Natural killer cell treated with Interleukin-12 subunit alpha and Interleukin-12 subunit beta and Interleukin-15 and Interleukin-18, amount 100 ng/mL, for 72 hours (primary cell): ENCODE results near the gene MARCHF2. TPM values are rescaled to one million over a fixed set of nuclear protein-coding genes. Genes with fewer than 3 reads are reported as not detected.
A peak's percentile ranks its signal among the peaks of the same experiment; 100 is the strongest.

ENCODE experiments used
- ATAC-seq, 2 donors: fragments of 150-1000 bp; cut with Tn5 transposase in 1 of 2; sonication (Bioruptor Pico), chemical (Tn5 transposase) in 1 of 2; 2 replicates each; pipeline ENCODE4 v1.10.0; 2021
- DNase-seq: peaks from one replicate; pipeline ENCODE4 v3.0.0; 2022; ENCODE audit warnings: low spot score
- H3K27ac Mint-ChIP-seq, 2 donors: 1 replicate in 1 of 2; 2 replicates in 1 of 2; pipeline ENCODE4 v1.8.0; 2022; ENCODE audit warnings: mixed read lengths in 2 of 2, mild to moderate bottlenecking in 1 of 2, moderate library complexity in 1 of 2
- H3K27me3 Mint-ChIP-seq, 2 donors: 1 replicate in 1 of 2; 2 replicates in 1 of 2; pipeline ENCODE4 v1.8.0; 2022; ENCODE audit warnings: mixed read lengths in 2 of 2
- H3K36me3 Mint-ChIP-seq: one replicate; pipeline ENCODE4 v1.8.0; 2022; ENCODE audit warnings: mixed read lengths
- H3K4me1 Mint-ChIP-seq, 2 donors: 1 replicate in 1 of 2; 2 replicates in 1 of 2; pipeline ENCODE4 v1.8.0; 2022; ENCODE audit warnings: low read depth in 2 of 2, mixed read lengths in 2 of 2, mild to moderate bottlenecking in 1 of 2
- H3K4me3 Mint-ChIP-seq: one replicate; pipeline ENCODE4 v1.8.0; 2022; ENCODE audit warnings: mixed read lengths
- H3K9me3 Mint-ChIP-seq: 2 replicates; pipeline ENCODE4 v1.8.0; 2022; ENCODE audit warnings: mixed read lengths
- total RNA-seq, 2 donors: library from RNA; stranded (reverse); gene quantifications; one replicate each; pipeline ENCODE4 v1.2.3, GENCODE V29; 2022

Gene MARCHF2
- total RNA-seq, 2 donors from 2014 or later: 13.7 to 17.0 TPM

DNA sequence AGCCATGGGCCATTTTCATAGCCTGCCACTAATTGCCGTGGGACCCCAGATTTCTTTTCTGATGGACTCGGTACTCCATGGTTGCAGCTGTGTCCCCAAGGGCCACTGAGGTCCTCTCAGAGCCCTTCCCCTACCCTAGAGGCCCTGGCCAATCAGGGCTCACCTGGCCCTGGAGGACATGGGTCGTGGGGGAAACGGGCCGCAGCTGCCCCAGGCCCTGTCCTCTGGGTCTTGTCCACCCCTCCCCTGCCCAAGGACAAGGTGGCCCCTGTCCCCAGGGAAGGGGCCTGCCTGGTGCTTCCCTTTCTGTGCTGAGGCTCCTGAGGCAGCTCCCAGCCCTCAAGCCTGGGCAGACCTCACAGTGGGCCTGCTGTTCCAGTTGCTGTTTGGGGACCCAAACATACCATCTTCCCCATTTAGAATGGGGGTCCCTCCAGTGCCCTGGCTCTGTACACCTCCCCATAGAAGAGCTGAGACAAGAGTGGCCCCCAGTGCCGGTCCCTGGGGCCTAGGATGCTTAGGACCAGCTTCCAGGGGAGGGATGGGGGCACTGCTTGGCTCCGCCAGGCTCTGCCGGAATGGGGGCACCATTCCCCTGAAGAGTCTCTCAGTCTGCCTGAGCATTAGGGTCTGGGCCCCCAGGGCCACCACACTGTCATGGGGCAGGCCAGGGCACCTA lies 19.8 kb upstream of the MARCHF2 start:
- Mint-ChIP-seq H3K4me1 (peaks cover 20 to 34% of the 10 kb centered on the region in 2 donors), H3K9me3 (no peaks in the 10 kb centered on the region), H3K27me3 (no peaks in the 10 kb centered on the region), H3K27ac (peak overlapping the region in 1 of 2 donors; percentile 39), H3K4me3 (peak overlapping the region; percentile 33), H3K36me3 (no peaks in the 10 kb centered on the region)
- DNase-seq (no peak), ATAC-seq (no peak)

DNA sequence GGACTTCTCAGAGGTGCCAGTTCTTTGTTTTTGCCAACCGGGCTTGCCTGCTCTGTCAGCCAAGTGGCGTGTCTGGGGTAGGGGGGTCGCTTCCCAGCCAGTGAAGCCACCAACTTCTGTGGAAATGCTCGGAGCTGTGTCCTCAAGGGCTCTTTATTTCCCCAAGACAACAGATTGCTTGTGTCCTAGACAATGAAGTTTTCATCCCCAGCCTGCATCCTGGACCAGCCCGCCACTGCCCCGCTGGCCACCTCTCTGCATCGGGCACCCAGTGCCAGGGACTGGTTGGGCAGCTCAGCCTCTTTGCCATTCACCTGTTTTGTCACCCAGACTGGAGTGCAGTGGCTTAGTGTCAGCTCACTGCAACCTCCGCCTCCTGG lies 19.2 kb upstream of the MARCHF2 start:
- no peaks in the 10 kb centered on the region for H3K27me3 Mint-ChIP-seq
- peaks cover 20 to 34% of the 10 kb centered on the region in 2 donors for H3K4me1 Mint-ChIP-seq
- no peak overlapping the region for H3K27ac Mint-ChIP-seq
- ATAC-seq (no peak), DNase-seq (no peak)
- H3K4me3 Mint-ChIP-seq: no peak overlapping the region
- no peaks in the 10 kb centered on the region for H3K9me3 Mint-ChIP-seq
- H3K36me3 Mint-ChIP-seq: no peaks in the 10 kb centered on the region

DNA sequence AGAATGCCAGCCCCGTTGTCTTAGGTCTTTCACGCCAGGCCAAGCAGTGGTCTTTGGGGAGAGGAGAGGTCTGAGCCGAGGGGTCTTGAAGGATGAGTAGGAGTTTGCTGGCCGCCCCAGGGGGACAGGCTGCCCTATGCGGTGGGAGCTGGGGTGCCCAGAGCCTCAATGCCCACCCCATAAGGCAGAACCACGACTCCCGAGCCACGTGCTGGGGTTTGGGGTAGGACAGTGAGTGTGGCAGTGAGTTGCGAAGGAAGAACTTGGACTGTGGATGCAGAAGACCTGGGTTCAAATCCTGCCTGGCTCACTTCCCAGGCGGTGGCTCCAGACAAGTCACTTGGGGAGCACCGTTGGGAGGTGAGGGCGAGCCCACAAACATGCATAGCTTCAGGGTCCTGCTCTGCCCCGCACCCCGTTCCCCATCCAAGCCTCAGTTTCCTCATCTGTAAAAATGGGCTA lies 17.5 kb upstream of the MARCHF2 start:
- no peak for DNase-seq
- Mint-ChIP-seq H3K4me3 (no peak overlapping the region), H3K4me1 (peaks cover 20 to 37% of the 10 kb centered on the region in 2 donors), H3K9me3 (no peaks in the 10 kb centered on the region), H3K27me3 (no peaks in the 10 kb centered on the region), H3K36me3 (no peaks in the 10 kb centered on the region), H3K27ac (no peak overlapping the region)
- ATAC-seq: no peak

DNA sequence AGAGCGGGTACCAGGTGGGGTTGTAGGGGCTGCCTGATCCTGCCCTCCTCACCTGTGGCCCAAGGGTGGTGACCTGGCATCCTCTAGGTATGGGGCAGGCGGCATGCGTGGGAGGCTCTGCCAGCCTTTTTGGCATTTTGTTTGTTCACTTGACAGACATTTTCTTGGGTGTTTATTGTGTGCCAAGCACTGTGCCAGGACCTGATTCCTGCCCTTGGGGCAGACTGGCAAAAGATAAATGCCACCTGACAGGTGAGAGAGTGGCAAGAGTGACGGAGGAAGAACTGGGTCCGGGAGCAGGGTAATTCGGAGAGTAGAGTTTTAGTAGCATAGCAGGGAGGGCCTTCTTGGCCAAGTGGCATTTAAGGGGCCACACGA lies 16.9 kb upstream of the MARCHF2 start:
- Mint-ChIP-seq H3K27me3 (no peaks in the 10 kb centered on the region), H3K9me3 (no peaks in the 10 kb centered on the region), H3K36me3 (no peaks in the 10 kb centered on the region), H3K27ac (no peak overlapping the region), H3K4me3 (no peak overlapping the region), H3K4me1 (peaks cover 20 to 32% of the 10 kb centered on the region in 2 donors)
- DNase-seq (no peak), ATAC-seq (no peak)

DNA sequence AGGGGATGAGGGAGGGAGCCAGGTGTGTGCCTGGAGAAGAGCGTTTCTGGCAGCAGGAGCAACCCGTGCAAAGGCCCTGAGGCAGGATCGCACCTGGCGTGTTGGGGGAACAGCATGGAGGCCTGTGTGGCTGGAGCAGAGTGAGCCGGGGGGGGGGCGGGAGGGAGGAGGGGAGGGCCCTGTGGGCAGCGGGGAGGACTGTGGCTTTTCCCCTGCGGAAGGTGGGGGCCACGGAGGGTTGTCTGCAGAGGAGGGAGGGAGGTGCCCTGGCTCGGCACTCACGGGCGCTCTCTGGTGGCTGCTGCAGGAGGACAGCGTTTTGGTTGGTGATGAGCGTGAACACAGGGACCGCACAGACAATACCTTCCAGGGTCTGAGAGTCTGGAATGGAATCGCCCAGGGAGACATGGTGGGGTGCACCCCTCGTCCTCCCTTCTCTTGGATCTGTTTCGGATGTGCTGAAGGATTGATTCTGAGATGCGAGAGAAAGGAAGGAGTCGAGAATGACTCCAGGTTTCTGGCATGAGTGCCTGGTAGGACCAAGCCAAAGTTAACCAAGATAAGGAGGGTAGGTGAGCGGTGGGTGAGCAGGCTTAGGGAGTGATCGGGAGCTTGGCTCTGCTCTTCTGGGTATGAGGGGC lies 16.4 kb upstream of the MARCHF2 start:
- no peaks in the 10 kb centered on the region for H3K27me3 Mint-ChIP-seq
- H3K27ac Mint-ChIP-seq: peak overlapping the region; percentile 65 to 91
- peaks cover 20 to 30% of the 10 kb centered on the region in 2 donors for H3K4me1 Mint-ChIP-seq
- no peak overlapping the region for H3K4me3 Mint-ChIP-seq
- H3K9me3 Mint-ChIP-seq: no peaks in the 10 kb centered on the region
- no peaks in the 10 kb centered on the region for H3K36me3 Mint-ChIP-seq
- ATAC-seq (peak; percentile 72 to 86), DNase-seq (peak; percentile 79)

DNA sequence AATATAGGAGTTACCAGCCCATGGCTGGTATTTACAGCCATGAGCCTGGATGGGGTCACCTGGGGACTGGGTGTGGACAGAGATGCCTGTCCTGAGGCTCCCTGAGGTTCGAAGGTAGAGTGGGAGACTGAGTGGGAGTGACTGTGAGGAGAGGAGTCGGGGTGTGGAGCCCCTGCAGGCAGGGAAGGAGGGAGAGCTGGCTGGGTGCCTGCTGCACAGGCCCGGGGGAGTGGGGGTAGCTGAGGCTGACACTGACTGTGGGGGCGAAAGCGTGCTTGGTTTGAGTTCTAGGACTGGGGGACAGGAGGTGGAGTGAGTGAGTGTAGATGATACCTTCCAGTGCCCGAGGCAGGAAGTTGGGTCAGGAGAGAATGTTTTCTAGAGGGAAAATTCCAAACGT lies 15.8 kb upstream of the MARCHF2 start:
- Mint-ChIP-seq H3K36me3 (no peaks in the 10 kb centered on the region), H3K4me3 (no peak overlapping the region), H3K27ac (peak overlapping the region; percentile 65 to 91), H3K9me3 (no peaks in the 10 kb centered on the region), H3K4me1 (peaks cover 20 to 24% of the 10 kb centered on the region in 2 donors), H3K27me3 (no peaks in the 10 kb centered on the region)
- DNase-seq (no peak), ATAC-seq (no peak)

DNA sequence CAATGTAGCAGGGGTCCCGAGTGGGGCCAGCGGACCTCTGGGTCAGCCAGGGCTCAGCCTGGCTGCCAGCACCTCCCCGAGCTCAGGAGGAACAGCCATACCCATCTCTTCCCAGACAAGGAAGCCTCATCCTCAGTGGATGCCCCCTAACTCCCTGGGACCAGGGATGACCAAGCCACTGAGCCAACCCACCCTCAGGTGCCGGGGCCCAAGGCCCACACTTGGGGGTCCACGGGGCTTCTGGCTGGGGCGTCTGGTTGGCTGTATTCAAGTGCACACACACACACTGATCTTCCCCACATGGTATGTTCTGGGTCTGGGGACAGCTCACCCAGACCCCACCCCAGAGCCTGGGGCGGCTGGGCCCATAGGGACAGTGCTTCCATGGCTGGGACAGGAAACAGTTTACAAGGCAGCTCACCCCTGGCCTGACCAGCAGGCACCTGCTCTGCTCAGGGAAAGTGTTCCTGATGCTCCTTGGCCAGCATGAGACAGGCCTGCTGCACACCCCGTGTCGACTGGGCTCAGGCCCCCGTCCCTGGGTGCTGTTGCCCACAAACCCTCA lies 15.3 kb upstream of the MARCHF2 start:
- DNase-seq (no peak), ATAC-seq (no peak)
- Mint-ChIP-seq H3K4me1 (peaks cover 20 to 22% of the 10 kb centered on the region in 2 donors), H3K4me3 (no peak overlapping the region), H3K9me3 (no peaks in the 10 kb centered on the region), H3K27me3 (no peaks in the 10 kb centered on the region), H3K36me3 (no peaks in the 10 kb centered on the region), H3K27ac (peak overlapping the region in 1 of 2 donors; percentile 91)

DNA sequence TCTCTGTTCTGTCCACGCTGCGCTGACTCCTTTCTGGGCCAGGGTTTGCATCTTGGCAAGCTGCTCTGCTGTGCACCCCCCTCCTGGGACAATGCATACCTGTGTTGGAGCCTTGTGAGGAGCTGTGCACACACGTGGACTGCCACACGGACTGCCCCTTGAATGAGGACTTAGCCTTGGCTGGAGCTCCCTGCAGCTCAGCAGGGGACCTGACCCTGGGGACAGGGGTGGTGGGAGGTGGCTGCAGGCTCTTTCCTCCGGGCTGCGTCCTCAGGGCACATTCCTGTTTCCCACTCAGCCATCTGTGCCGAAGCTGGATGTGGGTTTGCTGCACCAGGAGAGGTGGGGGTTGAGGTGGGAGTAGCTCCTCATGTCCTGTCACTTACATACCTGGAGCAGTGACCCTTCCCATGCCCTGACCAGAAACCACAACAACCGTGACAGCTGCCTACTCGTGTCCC lies 14.8 kb upstream of the MARCHF2 start:
- Mint-ChIP-seq H3K27me3 (no peaks in the 10 kb centered on the region), H3K4me1 (peaks cover 16 to 18% of the 10 kb centered on the region in 2 donors), H3K4me3 (no peak overlapping the region), H3K36me3 (no peaks in the 10 kb centered on the region), H3K27ac (no peak overlapping the region), H3K9me3 (no peaks in the 10 kb centered on the region)
- DNase-seq (no peak), ATAC-seq (no peak)

DNA sequence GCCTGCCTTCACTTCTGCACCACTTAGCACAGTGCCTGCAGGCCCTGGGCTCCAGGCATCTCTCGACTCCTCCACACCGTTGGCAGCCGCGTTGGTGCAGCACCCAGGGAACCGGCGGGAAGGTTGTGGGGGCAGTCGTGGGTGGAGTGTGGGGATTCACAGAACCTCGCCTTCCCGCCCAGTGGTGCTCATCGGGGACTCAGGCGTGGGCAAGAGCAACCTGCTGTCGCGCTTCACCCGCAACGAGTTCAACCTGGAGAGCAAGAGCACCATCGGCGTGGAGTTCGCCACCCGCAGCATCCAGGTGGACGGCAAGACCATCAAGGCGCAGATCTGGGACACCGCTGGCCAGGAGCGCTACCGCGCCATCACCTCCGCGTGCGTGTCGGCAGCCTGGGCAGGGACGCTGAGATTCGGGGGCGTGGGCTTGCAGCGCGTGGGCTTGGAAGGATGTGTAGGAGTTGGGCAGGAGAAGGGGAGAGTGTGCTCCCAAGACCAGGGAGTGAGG lies 13.4 kb upstream of the MARCHF2 start:
- H3K36me3 Mint-ChIP-seq: no peaks in the 10 kb centered on the region
- H3K27me3 Mint-ChIP-seq: no peaks in the 10 kb centered on the region
- peaks cover 16 to 18% of the 10 kb centered on the region in 2 donors for H3K4me1 Mint-ChIP-seq
- H3K9me3 Mint-ChIP-seq: no peaks in the 10 kb centered on the region
- no peak overlapping the region for H3K27ac Mint-ChIP-seq
- ATAC-seq (no peak), DNase-seq (no peak)
- H3K4me3 Mint-ChIP-seq: no peak overlapping the region

DNA sequence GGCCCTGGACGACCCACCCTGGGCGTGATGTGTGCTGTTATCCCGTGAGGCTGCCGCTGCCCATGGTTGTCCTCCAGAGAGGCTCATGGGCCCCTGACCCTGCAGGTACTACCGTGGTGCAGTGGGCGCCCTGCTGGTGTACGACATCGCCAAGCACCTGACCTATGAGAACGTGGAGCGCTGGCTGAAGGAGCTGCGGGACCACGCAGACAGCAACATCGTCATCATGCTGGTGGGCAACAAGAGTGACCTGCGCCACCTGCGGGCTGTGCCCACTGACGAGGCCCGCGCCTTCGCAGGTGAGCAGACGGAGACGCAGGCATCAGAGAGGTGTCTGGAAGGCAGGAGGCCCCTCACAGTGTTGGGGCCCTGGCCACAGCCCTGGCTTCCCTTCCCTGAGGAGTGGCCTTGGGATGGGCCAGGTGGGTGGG lies 11.1 kb upstream of the MARCHF2 start:
- peaks cover 5 to 8% of the 10 kb centered on the region in 2 donors for H3K4me1 Mint-ChIP-seq
- no peak for DNase-seq
- no peaks in the 10 kb centered on the region for H3K27me3 Mint-ChIP-seq
- H3K27ac Mint-ChIP-seq: no peak overlapping the region
- H3K4me3 Mint-ChIP-seq: no peak overlapping the region
- no peaks in the 10 kb centered on the region for H3K9me3 Mint-ChIP-seq
- no peaks in the 10 kb centered on the region for H3K36me3 Mint-ChIP-seq
- no peak for ATAC-seq

DNA sequence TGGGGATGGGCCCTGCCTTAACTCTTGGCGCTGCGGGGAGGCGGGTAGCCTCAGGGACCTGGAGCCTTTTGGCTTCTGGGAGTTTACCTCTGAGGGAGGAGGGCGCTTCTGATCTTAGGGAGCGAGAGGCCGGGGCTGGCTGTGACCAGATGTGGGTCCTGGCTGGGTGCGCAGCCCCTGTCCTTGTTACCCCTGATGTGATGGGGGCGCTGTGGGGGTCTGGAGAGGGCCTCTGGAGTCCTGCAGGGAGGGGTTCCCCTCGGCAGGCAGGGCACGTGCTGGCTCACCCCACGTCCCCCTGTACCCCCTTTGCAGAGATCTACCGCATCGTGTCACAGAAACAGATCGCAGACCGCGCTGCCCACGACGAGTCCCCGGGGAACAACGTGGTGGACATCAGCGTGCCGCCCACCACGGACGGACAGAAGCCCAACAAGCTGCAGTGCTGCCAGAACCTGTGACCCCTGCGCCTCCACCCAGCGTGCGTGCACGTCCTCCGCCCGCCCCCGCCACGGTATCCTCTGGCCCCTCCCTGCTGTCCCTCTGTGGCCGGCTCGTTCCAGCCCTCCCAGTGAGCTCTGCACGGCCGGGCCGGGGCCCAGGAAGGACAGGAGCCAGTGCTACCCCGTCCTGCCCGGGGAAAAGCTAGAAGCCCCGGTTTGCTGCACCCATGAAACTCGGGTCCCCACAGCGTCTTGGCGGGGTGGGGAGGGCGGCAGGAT lies 9.8 kb upstream of the MARCHF2 start:
- Mint-ChIP-seq H3K9me3 (no peaks in the 10 kb centered on the region), H3K4me1 (peaks cover 0 to 3% of the 10 kb centered on the region in 2 donors), H3K27ac (no peak overlapping the region), H3K4me3 (no peak overlapping the region), H3K36me3 (no peaks in the 10 kb centered on the region), H3K27me3 (no peaks in the 10 kb centered on the region)
- DNase-seq (no peak), ATAC-seq (no peak)

DNA sequence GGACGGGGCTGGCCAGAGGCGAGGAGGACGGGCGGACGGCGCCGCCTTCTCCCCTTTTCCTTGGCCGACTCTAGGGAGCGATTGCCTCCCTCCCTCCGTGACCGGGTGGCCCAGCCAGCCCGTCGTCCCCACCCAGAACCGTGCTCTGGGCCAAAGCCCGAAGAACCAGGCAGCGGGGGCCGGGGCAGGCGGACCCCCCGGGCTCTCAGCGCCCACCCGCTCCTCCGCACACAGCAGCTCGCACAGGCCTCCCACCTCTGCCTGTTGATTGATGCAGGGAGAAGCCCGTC lies 9.3 kb upstream of the MARCHF2 start:
- DNase-seq (no peak), ATAC-seq (no peak)
- H3K27me3 Mint-ChIP-seq: no peaks in the 10 kb centered on the region
- no peaks in the 10 kb centered on the region for H3K9me3 Mint-ChIP-seq
- H3K36me3 Mint-ChIP-seq: no peaks in the 10 kb centered on the region
- no peak overlapping the region for H3K27ac Mint-ChIP-seq
- H3K4me1 Mint-ChIP-seq: peaks cover 0 to 3% of the 10 kb centered on the region in 2 donors
- H3K4me3 Mint-ChIP-seq: no peak overlapping the region

DNA sequence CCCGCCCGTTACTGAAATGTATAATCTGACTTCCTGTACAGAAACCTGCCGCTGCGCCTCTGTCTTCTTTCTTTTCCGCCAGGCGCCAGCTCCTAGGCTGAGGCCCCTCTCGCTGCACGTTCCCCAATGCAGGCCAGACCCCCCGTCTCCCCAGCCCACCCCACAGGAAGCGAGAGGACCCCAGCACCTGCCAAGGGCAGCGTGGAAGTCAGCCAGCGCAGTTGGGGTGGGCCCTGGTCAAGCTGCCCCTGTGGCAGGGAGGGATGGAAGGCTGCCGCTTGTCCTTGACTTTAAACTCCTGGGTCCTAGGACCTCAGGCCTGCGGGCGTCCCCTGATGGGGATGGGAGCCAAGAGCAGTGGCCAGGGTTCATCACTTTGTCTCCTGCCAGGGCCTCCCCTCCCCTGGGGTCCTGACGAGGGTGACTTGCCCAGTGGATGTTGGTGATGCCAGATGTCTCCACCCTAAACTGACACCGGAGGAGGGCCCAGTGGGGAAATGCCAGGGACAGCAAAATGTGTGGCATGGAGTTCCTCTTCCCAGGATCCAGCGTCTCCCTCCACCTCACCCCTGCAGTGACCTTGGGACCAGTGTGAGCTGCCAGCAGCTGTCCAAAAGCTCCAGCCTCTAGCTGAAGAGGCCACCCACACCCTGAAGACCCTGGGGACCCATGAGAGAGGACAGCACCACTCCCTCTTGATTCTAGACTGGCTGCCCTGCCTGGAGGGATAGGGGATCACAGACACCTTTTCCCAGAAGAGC lies 8.5 kb upstream of the MARCHF2 start:
- peaks cover 0 to 3% of the 10 kb centered on the region in 2 donors for H3K4me1 Mint-ChIP-seq
- no peaks in the 10 kb centered on the region for H3K9me3 Mint-ChIP-seq
- no peaks in the 10 kb centered on the region for H3K36me3 Mint-ChIP-seq
- no peak overlapping the region for H3K27ac Mint-ChIP-seq
- no peak for DNase-seq
- no peaks in the 10 kb centered on the region for H3K27me3 Mint-ChIP-seq
- peak in 1 of 2 donors; percentile 25 for ATAC-seq
- H3K4me3 Mint-ChIP-seq: no peak overlapping the region
